ENCODE data around the gene ZSWIM8.

DNA sequence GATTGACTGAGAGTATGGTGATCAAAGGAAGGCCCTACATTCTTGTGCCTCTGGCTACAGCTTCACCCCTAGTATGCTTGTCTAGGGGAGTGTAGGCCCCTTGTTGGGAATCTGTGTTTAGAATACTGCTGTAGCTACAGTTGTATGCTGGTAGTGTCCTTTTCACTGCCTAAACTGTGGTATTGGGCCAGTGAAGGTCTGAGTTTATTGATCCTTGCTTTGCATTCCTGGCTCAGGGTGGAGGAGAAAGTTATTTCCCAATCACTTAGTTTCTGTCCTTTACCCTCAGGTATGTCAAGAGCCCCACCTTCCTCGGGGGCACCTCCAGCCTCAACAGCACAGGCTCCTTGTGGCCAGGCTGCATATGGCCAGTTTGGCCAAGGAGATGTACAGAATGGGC, 34.6 kb upstream of the ZSWIM8 start:
- TF ChIP-seq CTCF (optimal IDR thresholded peaks at IDR 0.05 in 1 of 3, IDR thresholded peaks at IDR 0.05 in 1 of 3, conservative IDR thresholded peaks at IDR 0.05 in 1 of 3; ENCODE audit: extremely low read depth in 1 of 3, insufficient read depth in 2 of 3, low read length in 3 of 3) (no peak), EZH2 (IDR thresholded peaks at IDR 0.05; ENCODE audit: low read length) (no peak)
